Measurements from ENCODE around the gene SEC16A.

GRCh38 chr9:136529516-136530460 lies 46.9 kb upstream of the SEC16A start:
- TF ChIP-seq POLR2AphosphoS5 (IDR thresholded peaks at IDR 0.05; ENCODE audit: low read depth, low read length) (no peak), REST (IDR thresholded peaks at IDR 0.05; ENCODE audit: insufficient read depth in 1 of 2, low read depth in 2 of 2, low read length in 2 of 2) (no peak), TAF1 (IDR thresholded peaks at IDR 0.05; ENCODE audit: borderline replicate concordance, insufficient read depth, low read length) (no peak)

All from PFSK-1 (cell line).